Posterior cingulate gyrus (tissue), 11 donors: Measurements from ENCODE around the gene CEP170B.
"Not testable (repeated sequence)": the region's sequence is repeated elsewhere in the genome, so short reads cannot be mapped to it uniquely, and the experiment has no call there.

ENCODE experiments used
- DNase-seq, 10 donors: peaks; one replicate each; pipeline versions ENCODE4 v3.0.0 to v3.0.0-alpha.2; 2020 to 2021; ENCODE audit warnings: mixed read lengths in 3 of 10
- intact Hi-C: fragments of 100-400 bp; cut with DNase I; formaldehyde crosslinking; loops from one replicate; pipeline ENCODE4 v1.15.1; 2023

Gene CEP170B

GRCh38 chr14:104875811-104876210 is 10.7 kb downstream of the CEP170B start:
- intact Hi-C loops = no loop called here
- peak in 3 of 10 donors; percentile 1 to 65 (median 55) for DNase-seq

- DNase-seq = peak in 2 of 10 donors; percentile 41 to 75
- intact Hi-C loops = no loop called here
Measured at GRCh38 chr14:104876251-104876699, 11.2 kb downstream of the CEP170B start.

- DNase-seq = peak in 3 of 10 donors; percentile 46 to 76 (median 66)
- intact Hi-C loops = no loop called here
Measured at GRCh38 chr14:104877066-104877805, 12.2 kb downstream of the CEP170B start.

GRCh38 chr14:104877806-104878550 is 12.9 kb downstream of the CEP170B start:
- intact Hi-C loops = no loop called here

GRCh38 chr14:104878582-104878981 is 13.5 kb downstream of the CEP170B start:
- DNase-seq = peak in 5 of 10 donors; percentile 3 to 81 (median 75)

More at GRCh38 chr14:104877806-104878550, 12.9 kb downstream of the CEP170B start:
- DNase-seq = peak in 4 of 10 donors; percentile 20 to 69 (median 50)

GRCh38 chr14:104879201-104879982 is 14.3 kb downstream of the CEP170B start:
- DNase-seq = peak in 4 of 10 donors; percentile 5 to 77 (median 67)
- intact Hi-C loops = no loop called here

More at GRCh38 chr14:104878582-104878981, 13.5 kb downstream of the CEP170B start:
- intact Hi-C loops = no loop called here

- peak in 5 of 10 donors; percentile 3 to 69 (median 59) for DNase-seq
- intact Hi-C loops = no loop called here
Measured at GRCh38 chr14:104879983-104880565, 15.0 kb downstream of the CEP170B start.

- peak in 2 of 10 donors; percentile 3 to 12 for DNase-seq
- intact Hi-C loops = no loop called here
Measured at GRCh38 chr14:104880584-104881210, 15.6 kb downstream of the CEP170B start.

- intact Hi-C loops = no loop called here
- peak in 5 of 10 donors; percentile 27 to 86 (median 78) for DNase-seq
Measured at GRCh38 chr14:104881369-104881979, 16.4 kb downstream of the CEP170B start.

GRCh38 chr14:104882325-104882973 is 17.4 kb downstream of the CEP170B start:
- peak in 4 of 10 donors; percentile 18 to 79 (median 72) for DNase-seq
- intact Hi-C loops = no loop called here

- intact Hi-C loops = no loop called here
- peak in 4 of 10 donors; percentile 26 to 77 (median 73) for DNase-seq
Measured at GRCh38 chr14:104882991-104883660, 18.1 kb downstream of the CEP170B start.

- peak in 3 of 10 donors; percentile 63 to 86 (median 64) for DNase-seq
Measured at GRCh38 chr14:104883681-104884361, 18.8 kb downstream of the CEP170B start.

GRCh38 chr14:104884381-104884780 is 19.3 kb downstream of the CEP170B start:
- intact Hi-C loops = not testable (repeated sequence)
- DNase-seq = peak in 3 of 10 donors; percentile 40 to 63 (median 52)

More at GRCh38 chr14:104883681-104884361, 18.8 kb downstream of the CEP170B start:
- intact Hi-C loops = no loop called here

- intact Hi-C loops = no loop called here
- peak in 6 of 10 donors; percentile 5 to 87 (median 40) for DNase-seq
Measured at GRCh38 chr14:104885031-104885972, 20.2 kb downstream of the CEP170B start.

- intact Hi-C loops = no loop called here
- peak in 6 of 10 donors; percentile 7 to 80 (median 42) for DNase-seq
Measured at GRCh38 chr14:104885973-104886689, 21.1 kb downstream of the CEP170B start.
